GM12878 (cell line): ENCODE measurements around the gene THSD8. TPM values are rescaled to one million over a fixed set of nuclear protein-coding genes. Genes with fewer than 3 reads are reported as not detected.

Experiments
- CBX5 ChIP-seq: sonication (generic); IDR thresholded peaks from 2 replicates; pipeline ENCODE4 v1.6.1; 2016; ENCODE audit warnings: low read depth, moderate library complexity, mild to moderate bottlenecking, inconsistent platforms
- CHD1 ChIP-seq: IDR thresholded peaks from 2 replicates; pipeline ENCODE4 v1.6.1; 2012; ENCODE audit warnings: low read depth, low read length, improper control_type of control experiment
- EP300 ChIP-seq, 2 experiments: fragments of 150-350 bp in 1 of 2; IDR thresholded peaks; 2 replicates each; pipeline ENCODE4 v1.6.1; 2011 to 2012; ENCODE audit warnings: low read depth in 2 of 2, low read length in 2 of 2, borderline replicate concordance in 1 of 2, improper control_type of control experiment in 1 of 2, inconsistent platforms in 1 of 2; ENCODE audit not compliant: control insufficient read depth in 1 of 2
- HDAC6 ChIP-seq: fragments of 200-600 bp; sonication (generic); IDR thresholded peaks from one replicate; pipeline ENCODE4 v1.8.0; 2017; ENCODE audit warnings: antibody characterized with exemption; ENCODE audit not compliant: unreplicated experiment
- IKZF2 ChIP-seq, 2 experiments: fragments of 450-650 bp; IDR thresholded peaks; 2 replicates each; pipeline ENCODE4 v1.6.1; 2017; ENCODE audit warnings: mild to moderate bottlenecking in 2 of 2, moderate library complexity in 2 of 2
- MEF2B ChIP-seq: fragments of 450-650 bp; IDR thresholded peaks from 2 replicates; pipeline ENCODE4 v1.6.1; 2018; ENCODE audit warnings: mild to moderate bottlenecking, moderate library complexity; ENCODE audit not compliant: partially characterized antibody, poor library complexity, severe bottlenecking
- RAD51 ChIP-seq: fragments of 450-650 bp; IDR thresholded peaks from 2 replicates; pipeline ENCODE4 v1.6.1; 2016; ENCODE audit warnings: moderate library complexity, mild to moderate bottlenecking, inconsistent platforms
- RBBP5 ChIP-seq: fragments of 200-600 bp; sonication (generic); conservative IDR thresholded peaks from 2 replicates; pipeline ENCODE4 v1.6.1; 2016
- RELA ChIP-seq: fragments of 450-650 bp; IDR thresholded peaks from 2 replicates; pipeline ENCODE4 v1.8.0; 2014; ENCODE audit warnings: borderline replicate concordance; ENCODE audit not compliant: partially characterized antibody
- SRF ChIP-seq, 2 experiments: IDR thresholded peaks; 2 replicates each; pipeline ENCODE4 v1.6.1; 2011; ENCODE audit warnings: low read depth in 2 of 2, low read length in 2 of 2, mild to moderate bottlenecking in 1 of 2, moderate library complexity in 1 of 2
- TARDBP ChIP-seq: IDR thresholded peaks from 2 replicates; pipeline ENCODE4 v1.6.1; 2016; ENCODE audit warnings: borderline replicate concordance
- polyA plus RNA-seq, 11 experiments: library from polyadenylated mRNA; depleted of rRNA in 4 of 11; unstranded in 6 of 11; stranded (reverse) in 5 of 11; fragments of >200 nt; fragmentation: Nextera tagmentation in 4 of 11; fragmentation: Illumina TruSeq in 1 of 11; extraction: Ambion mirVana in 4 of 11; extraction: Trizol in 1 of 11; gene quantifications; 1 replicate in 1 of 11; 2 replicates in 10 of 11; pipeline versions ENCODE4 v1.2.1 to v1.2.3, GENCODE V29; 2011 to 2016; ENCODE audit warnings: inconsistent platforms in 2 of 11, missing spikeins in 2 of 11, low read depth in 1 of 11
- total RNA-seq, 4 experiments: library from RNA; depleted of rRNA in 3 of 4; stranded (reverse); fragments of >200 nt in 3 of 4; fragmentation: Illumina TruSeq in 1 of 4; extraction: Trizol in 1 of 4; gene quantifications; 2 replicates each; pipeline versions ENCODE4 v1.2.1 to v1.2.3, GENCODE V29; 2013 to 2021
- TF ChIP-seq, protein P1 (sequence below): fragments of 450-650 bp; IDR thresholded peaks from 2 replicates; pipeline ENCODE4 v1.6.1; 2017; ENCODE audit warnings: mild to moderate bottlenecking, moderate library complexity
- TF ChIP-seq, protein P2 (sequence below), 3 experiments: IDR thresholded peaks in 2 of 3; conservative IDR thresholded peaks in 1 of 3; 2 replicates each; pipeline ENCODE4 v1.5.1; 2011; ENCODE audit warnings: low read depth in 3 of 3, low read length in 3 of 3, mild to moderate bottlenecking in 3 of 3, control low read depth in 2 of 3, moderate library complexity in 2 of 3, inconsistent platforms in 1 of 3, mixed read lengths in 1 of 3; ENCODE audit not compliant: control insufficient read depth in 2 of 3, insufficient read depth in 1 of 3; ENCODE audit errors: extremely low read depth in 1 of 3

Gene THSD8
- total and polyA plus RNA-seq, 10 of the 15 experiments (the other 5 are each of a cell fraction or from before 2014, with no cell fraction given) = 0.24 to 32.3 (median 21.3) TPM; not detected in 2

DNA sequence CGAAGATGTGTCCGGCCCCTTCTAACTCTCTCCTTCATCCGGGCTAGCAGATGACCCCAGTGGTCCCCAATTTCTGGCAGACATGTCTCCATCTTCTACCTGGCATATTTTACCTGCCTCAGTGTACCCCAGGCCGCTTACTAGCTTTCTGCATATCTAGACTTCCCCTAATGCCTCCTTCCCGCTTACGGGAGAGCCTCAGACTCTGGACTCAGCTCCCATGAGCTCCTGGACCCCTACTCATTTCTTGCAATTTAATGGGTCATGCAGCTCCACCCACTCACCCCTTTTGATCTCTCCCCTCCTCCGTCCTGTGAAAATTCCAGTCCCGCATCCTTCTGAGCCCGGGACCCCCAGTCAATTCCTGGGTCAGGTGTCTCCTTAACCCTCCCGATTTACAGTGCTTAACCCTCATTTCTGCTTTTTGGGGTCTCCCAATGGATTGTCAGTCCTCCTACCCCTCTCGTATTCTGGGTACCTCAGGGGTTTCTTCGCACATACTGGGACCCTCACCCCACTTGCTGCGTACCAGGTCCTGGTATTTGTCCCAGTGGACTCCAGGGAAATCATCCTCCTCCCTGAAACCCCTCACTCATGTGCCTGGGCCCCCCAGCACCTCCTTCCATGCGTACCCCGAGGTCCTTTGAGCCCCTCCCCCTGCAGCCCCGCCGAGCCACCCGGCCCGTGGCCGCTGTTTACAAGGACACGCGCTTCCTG, 11.1 kb upstream of the THSD8 start (continued):
- TF ChIP-seq, protein P1, sequence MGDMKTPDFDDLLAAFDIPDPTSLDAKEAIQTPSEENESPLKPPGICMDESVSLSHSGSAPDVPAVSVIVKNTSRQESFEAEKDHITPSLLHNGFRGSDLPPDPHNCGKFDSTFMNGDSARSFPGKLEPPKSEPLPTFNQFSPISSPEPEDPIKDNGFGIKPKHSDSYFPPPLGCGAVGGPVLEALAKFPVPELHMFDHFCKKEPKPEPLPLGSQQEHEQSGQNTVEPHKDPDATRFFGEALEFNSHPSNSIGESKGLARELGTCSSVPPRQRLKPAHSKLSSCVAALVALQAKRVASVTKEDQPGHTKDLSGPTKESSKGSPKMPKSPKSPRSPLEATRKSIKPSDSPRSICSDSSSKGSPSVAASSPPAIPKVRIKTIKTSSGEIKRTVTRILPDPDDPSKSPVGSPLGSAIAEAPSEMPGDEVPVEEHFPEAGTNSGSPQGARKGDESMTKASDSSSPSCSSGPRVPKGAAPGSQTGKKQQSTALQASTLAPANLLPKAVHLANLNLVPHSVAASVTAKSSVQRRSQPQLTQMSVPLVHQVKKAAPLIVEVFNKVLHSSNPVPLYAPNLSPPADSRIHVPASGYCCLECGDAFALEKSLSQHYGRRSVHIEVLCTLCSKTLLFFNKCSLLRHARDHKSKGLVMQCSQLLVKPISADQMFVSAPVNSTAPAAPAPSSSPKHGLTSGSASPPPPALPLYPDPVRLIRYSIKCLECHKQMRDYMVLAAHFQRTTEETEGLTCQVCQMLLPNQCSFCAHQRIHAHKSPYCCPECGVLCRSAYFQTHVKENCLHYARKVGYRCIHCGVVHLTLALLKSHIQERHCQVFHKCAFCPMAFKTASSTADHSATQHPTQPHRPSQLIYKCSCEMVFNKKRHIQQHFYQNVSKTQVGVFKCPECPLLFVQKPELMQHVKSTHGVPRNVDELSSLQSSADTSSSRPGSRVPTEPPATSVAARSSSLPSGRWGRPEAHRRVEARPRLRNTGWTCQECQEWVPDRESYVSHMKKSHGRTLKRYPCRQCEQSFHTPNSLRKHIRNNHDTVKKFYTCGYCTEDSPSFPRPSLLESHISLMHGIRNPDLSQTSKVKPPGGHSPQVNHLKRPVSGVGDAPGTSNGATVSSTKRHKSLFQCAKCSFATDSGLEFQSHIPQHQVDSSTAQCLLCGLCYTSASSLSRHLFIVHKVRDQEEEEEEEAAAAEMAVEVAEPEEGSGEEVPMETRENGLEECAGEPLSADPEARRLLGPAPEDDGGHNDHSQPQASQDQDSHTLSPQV = no peak
- TF ChIP-seq EP300 (IDR thresholded peaks at IDR 0.05; ENCODE audit: borderline replicate concordance in 1 of 2, control insufficient read depth in 1 of 2, low read depth in 2 of 2, low read length in 2 of 2) (0 out of 4 replicates have a peak, but pooled peaks of 1 of the 2 experiments have one; percentile 12), TARDBP (no peak), MEF2B (no peak), RELA (no peak), CBX5 (no peak), HDAC6 (no peak), RAD51 (no peak), RBBP5 (no peak), SRF (IDR thresholded peaks at IDR 0.05; ENCODE audit: low read depth in 2 of 2, low read length in 2 of 2) (no peak), CHD1 (no peak; the same call in 1 of the 2 replicates), IKZF2 (IDR thresholded peaks at IDR 0.05) (no peak)
- TF ChIP-seq, protein P2, sequence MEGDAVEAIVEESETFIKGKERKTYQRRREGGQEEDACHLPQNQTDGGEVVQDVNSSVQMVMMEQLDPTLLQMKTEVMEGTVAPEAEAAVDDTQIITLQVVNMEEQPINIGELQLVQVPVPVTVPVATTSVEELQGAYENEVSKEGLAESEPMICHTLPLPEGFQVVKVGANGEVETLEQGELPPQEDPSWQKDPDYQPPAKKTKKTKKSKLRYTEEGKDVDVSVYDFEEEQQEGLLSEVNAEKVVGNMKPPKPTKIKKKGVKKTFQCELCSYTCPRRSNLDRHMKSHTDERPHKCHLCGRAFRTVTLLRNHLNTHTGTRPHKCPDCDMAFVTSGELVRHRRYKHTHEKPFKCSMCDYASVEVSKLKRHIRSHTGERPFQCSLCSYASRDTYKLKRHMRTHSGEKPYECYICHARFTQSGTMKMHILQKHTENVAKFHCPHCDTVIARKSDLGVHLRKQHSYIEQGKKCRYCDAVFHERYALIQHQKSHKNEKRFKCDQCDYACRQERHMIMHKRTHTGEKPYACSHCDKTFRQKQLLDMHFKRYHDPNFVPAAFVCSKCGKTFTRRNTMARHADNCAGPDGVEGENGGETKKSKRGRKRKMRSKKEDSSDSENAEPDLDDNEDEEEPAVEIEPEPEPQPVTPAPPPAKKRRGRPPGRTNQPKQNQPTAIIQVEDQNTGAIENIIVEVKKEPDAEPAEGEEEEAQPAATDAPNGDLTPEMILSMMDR (IDR thresholded peaks at IDR 0.05 in 2 of 3, conservative IDR thresholded peaks at IDR 0.05 in 1 of 3; ENCODE audit: control insufficient read depth in 2 of 3, extremely low read depth in 1 of 3, insufficient read depth in 1 of 3, low read depth in 3 of 3, low read length in 3 of 3) = no peak
